DMS153 (cell line): ENCODE data around the gene UMODL1.

Experiments
- DNase-seq: peaks from one replicate; lab custom pipeline; 2025; lab: John Stamatoyannopoulos, UW

The UMODL1 gene

DNA sequence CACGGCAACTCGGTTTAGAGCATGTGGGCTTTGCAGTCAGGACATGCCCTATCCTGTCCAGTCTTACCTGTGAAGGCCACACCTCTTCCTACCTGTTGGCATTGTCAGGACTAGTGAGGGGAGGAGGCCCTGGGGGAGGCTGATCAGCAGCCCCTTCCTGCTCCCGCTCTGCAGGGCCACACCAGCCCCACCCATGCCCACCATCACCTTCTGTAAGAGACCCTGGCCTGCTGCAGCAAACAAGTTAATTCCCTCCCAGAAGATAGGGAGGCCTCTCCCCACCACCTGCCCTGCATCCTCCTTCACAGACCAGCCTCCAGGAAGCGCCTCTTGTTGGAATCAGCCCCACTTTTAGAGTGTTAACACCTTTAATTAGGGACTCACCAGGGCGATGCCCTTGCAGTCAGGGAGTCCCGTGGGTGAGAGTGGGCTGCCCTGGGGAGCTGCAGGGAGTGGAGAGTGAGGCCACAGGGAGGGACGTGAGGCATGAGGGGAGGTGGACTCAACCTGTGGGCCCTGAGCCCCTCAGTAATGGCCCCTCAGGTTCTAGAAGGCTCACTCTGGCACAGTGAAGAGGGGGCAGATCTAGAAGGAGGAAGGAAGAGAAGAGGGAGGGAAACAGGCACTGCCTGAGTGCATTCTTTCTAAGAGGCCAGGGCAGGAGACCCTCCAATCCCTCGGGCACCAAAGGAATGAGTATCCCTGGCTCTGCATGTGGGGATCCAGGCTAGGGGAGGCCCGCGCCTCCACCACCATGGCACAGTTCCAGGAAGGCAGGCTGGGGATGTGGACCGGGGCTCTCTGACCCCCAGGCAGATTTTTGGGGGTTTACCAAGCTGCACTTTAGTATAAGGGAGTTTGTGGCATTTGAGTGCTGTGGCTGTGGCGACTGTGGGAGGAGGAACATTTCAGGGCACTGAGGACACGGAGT, 8.2 kb downstream of the UMODL1 start:
- peak; percentile 16 for DNase-seq

DNA sequence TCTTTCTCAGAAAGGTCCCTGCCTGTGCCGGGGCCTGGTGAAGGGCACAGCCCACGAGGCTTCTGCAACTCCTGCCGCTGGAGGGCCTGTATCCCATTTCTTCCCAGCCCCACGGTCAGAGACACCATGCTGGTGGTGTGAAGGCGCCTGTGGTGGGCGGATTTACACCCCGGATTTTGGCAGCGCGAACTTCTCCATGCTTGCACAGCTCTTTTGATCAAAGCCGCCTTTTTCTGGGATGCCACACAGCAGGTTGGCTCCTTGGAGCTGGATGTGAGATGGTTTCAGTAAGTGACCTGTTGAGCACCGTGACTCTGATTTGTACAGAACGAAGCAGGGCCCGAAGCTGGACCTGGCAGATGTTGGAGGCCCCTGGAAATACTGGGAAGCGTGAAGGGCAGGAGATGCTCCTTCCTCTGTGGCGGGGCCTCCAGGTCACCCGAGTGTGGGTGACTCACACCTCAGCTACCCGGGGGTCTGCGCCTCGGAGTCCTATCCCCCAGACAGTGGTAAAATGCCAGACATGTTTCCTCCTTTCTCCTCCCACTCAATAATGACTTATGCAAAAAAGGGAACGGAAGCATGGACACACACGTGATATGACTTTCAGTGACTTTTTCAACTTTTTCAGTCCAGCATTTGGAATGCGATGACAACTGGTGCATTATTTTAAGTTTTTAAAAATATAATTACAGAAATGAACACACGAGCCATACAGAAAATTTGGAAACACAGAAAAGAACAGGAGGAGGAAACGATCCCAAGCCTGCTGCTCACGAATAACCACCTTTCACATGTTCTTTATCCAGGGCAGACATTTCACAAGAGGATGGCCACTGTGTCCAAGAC, 9.0 kb downstream of the UMODL1 start:
- DNase-seq: no peak

DNA sequence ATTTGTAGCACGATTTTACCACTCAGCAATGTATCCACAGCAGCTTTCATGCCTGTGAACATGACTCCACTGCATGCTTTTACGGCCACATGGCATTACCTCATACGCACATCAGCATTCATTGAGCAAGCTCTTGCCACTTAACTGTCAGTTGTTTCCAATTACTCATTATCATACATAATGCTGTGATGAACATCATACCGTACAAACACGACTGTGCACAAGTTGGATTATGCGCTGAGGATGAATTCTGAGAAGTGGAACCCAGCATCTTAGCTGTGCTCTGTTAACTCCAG, 9.6 kb downstream of the UMODL1 start:
- DNase-seq: no peak

DNA sequence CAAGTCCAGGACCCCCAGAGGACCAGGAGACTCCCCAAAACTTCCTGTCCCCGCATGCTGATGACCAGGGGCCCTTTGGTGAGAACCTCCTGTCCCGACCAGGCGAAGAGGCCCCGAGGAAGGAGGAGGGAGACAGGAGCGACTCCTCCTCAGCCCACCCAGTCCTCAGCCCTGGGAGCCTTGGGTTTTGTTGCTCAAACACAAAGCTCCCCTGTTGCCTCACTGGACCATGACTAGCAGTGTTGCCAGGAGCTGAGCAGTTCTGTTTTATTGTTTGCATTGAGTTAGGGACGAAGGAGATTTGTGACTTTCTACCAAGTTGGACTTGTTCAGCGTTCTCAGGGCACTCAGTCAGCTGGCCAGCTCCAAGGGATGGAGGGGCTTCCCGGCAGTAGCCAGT, 10.0 kb downstream of the UMODL1 start:
- DNase-seq: no peak

DNA sequence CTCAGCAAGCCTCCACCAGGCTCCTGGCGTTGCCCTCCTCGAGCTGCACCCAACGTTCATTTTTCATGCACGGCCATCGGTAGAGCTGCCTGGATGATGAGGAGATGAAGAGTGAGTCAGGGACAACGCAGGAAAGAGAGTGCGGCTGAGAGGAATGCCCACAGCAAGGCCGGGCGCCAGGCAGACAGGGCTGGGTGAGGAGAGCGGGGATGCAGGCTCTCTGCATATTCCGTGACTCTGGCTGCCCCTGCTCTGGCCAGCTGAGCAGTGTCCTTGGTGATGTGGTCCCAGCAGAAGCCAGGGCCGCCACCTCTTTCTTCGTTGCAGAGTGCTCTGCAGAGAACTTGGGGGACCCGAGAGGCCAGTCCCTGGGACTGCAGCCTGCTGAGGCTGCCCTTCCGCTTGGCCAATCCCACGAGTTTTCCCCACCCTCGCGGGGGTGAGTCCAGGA, 10.8 kb downstream of the UMODL1 start:
- DNase-seq: no peak

DNA sequence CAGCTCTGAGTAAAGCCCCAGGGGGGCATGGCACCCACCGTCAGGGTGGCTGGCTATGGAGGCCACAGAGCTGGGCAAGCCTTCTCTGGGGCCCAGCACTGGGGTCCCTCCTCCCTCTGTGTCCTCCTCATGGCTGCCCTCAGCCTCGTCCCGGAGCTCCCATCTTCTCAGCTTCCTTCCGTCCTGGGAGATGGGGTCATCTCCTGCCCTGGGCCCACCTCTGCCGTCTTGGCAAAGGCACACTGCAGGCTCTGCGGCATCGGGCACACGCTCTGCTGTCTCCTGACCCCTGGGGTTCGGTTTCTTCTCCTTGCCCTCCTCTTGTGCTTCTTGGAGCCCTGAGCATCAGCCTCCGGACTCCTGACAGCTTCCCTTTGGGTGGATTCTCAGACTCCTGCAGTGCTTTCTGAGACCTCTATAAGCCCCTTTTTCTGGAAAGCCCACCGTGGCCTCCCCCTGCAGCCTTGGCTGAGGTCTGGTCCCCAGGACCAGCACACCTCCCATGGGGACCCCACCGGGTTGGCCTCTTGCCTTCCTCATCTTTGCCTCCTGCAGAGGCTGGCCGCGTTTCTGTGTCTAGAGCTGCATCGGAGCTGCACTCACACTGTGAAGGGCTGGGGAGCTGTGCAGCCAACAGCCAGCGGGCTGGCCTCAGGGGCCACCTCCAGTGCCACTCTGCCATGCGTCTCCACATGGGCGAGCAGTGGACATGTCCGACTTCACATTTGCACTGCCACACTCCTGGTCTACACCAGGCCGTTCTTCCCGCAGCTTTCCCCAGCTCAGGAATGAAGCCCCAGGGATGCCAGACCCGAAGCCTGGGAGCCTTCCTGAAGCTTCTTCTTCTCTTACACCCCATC, 11.6 kb downstream of the UMODL1 start:
- no peak for DNase-seq

DNA sequence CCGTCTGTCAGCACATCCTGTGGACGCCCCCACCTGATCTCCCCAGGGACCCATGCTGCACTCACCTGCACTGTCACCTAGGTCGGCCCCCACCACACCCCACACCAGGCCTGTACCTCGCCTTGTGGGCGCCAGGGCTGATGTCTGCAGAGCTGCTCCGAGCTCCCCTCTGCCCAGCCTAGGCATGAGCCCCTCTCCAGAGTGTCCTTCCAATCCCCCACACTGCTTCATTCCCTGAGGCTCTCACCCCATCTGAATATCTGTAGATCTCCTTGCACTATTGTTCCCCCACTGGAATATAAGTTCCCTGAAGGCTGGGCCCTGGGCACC, 12.2 kb downstream of the UMODL1 start:
- DNase-seq: no peak

DNA sequence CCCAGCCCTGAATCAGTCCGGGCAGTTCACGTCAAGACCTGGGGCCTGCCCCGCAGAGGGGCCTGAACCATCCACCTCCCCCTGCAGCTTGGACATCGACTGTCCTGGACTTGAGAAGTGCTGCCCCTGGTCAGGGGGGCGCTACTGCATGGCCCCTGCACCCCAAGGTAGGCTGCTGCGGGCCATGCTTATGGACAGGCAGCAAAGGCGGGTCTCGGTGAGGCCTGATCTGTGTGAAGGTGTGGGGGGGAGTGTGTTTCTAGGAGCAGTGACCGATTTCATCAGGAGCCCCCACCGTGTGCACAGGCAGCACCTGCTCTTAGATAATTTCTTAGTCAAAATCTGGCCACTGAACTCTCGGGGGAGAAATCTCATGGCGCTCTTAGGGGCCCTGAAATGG, 13.0 kb downstream of the UMODL1 start:
- no peak for DNase-seq

DNA sequence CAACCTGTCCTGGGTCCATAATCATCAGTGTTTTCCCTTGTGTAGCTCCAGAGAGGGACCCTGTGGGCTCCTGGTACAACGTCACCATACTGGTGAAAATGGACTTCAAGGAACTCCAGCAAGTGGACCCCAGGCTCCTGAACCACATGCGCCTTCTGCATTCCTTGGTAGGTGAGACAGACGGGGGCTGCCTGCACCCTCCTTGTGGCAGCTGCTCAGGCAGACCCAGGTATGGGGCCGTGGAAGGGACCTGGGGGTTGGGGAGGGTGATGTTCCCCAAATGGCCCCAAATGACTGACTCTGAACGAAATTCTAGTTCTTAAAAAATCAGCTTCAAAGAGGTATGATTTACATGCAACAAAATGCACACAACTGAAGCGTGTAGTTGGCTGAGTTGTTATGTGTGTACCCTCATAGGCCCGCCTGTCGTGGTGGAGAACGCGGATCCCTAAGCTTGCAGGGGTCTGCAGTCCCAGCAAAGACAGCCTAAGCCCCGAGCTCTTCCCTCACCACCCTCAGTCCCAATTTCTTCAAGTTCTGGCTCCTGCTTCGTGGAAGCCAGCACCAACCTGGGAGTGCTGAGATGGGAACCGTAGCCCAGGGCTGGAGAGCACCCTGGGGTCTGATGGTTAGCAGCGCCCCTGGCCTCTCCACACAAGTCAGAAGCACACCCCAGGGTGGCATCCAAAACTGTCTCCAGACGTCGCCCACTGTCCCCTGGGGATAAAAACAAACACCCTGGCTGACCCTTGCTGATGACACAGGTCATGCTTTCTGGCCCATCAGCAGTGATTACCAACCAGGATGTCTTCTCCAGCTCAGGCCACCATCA, 14.3 kb downstream of the UMODL1 start:
- no peak for DNase-seq

DNA sequence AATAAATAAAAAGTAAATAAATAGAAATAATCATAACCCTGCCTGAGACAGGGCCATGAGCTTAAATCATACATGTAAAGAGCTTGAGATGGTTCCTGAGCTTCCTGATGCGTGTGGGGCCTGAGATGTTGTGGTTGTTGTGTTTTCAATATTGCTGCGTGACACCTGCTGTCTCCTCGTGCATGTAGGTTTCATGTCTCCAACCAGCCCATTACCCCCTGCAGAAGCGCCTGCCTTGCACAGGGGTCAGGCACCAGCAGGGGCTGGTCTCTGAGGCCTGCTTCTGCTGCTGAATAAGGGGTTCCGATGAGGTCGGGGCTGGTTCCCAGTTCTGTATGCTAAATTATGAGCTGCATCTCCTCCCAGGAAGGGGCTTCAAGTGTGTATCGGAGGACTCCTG, 15.9 kb downstream of the UMODL1 start:
- DNase-seq: no peak

DNA sequence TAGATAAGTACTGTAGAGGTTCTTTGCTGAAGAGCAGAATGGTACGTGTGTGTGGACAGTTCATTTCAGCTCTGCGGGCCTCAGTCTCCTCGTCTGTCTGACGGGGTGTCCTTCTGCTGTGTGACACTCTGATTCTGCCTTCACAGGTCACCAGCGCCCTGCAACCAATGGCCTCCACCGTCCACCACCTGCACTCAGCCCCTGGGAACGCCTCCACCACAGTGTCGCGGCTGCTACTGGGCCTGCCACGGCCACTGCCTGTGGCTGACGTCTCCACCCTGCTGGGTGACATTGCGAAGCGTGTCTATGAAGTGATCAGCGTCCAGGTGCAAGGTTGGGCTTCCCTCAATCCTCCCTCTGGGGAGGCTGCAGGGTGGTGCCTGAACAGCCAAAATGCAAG, 17.0 kb downstream of the UMODL1 start:
- no peak for DNase-seq

DNA sequence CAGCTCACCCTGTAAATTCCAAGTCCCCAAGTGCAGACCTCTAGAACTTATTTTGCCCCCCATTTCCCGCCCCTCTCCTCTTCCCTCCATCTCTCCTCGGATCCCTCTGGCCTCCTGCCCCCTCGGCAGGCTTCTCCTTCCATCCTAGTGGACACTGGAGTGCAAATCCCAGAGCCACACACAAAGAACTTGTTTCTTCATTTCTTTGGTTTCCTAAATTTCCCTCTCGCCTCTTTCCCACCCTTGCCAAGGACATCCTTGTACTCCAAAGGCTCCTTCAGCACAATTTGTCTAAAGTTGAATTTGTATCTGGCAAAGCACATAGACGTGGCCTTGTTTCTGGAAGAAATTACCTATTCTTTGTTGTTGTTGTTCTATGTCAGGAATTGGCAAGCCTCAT, 17.5 kb downstream of the UMODL1 start:
- no peak for DNase-seq

DNA sequence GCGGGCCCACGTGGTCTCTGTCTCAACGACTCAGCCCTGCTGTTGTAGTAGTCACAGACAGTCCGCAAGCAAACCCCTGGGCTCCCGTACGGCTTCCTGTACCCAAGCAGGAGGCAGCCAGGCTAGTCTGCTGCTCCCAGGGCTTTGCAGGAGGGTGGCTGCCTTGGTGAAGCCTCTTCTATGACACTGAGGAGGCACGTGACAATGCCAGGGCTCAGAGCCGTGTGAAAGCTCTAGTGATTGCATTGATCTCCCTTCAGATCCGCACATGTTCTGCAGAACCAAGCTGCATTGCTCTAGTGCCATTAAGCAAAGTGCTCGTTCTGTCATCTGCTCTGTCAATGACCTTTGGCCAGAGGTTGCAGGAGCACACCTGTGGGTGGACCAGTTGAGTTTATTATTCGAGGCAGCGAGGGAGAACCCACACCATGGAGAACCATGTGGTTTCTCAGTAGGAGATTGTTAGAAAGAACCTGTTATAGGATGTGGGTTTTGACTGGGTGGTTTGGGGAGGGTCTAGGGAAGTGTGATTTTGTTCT, 18.0 kb downstream of the UMODL1 start:
- no peak for DNase-seq

DNA sequence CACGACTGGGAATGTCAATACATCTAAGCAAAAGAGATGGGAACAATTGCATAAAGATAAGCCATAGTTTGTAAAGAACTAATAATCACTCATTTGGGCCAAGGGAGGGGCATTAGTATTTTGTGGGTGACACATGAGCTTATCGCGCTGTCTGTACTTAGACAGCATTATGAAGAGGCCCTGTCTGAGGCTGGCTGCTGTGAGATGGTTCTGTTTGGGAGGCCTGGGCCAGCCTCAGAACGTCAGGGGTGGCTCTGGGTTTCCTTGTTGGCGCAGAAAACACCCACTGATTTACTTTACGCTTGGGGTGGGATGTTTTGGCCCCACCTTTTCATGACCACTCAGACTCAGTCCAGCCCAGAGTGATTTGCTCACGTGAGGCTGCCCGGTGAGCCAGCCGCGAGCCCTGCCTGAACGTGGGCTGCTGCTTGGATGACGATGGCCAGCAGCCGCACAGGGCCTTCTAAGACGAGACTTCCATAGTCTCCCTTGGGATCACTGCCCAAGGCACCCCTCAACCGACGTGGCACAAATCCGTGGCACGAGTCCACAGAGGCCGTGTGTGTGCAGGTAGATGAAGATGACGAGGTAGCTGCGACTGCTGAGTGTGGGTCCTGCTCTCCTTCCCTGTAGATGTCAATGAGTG, 18.7 kb downstream of the UMODL1 start:
- no peak for DNase-seq

DNA sequence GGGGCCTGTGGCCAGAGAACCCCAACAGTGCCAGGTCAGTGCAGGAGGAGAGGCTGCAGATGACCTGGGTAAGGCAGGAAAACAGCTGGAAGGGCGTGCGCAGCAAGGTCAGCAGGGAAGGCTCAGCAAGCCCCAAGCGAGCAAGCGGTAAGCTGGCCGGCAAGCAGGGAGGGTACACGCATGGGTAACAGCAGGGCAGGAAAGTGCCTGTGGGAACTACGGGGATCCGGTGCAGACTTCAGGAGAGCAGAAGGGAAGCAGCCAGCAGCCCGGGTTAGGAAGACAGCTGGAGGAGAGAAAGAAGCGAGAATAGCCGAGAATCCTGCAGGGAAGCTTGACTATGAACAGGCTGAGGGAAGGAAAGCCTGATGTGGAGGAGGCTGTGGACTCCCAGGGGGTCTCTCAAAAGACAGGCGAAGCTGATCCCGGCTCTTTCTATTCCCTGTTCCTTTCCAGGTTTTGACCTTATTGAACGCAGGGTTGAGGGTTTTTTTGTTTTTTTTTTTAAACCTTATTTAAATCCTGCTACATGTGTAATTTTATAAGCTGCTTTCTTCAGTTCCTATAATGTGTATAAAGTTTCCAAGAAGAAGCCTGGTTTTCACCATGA, 20.9 kb downstream of the UMODL1 start:
- no peak for DNase-seq

DNA sequence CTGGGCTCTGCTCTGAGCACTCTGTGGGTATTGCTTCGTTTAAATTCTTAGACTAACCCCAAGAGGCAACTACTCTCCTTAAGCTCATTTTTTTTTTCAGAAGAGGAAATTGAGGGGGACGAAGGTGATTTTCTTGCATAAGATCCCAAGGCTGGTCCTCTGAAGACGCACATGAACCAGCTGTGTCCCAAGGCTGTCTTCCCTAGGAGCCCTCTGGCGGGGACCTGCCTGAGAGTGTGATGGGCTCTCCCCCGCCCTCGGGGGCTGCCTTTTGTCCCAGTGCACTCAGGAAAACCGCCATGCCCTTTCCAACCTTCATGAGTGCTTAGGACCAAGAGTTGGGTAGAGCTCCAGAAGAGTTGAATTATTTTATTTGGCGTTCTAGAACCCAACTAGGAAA, 21.7 kb downstream of the UMODL1 start:
- DNase-seq: no peak

DNA sequence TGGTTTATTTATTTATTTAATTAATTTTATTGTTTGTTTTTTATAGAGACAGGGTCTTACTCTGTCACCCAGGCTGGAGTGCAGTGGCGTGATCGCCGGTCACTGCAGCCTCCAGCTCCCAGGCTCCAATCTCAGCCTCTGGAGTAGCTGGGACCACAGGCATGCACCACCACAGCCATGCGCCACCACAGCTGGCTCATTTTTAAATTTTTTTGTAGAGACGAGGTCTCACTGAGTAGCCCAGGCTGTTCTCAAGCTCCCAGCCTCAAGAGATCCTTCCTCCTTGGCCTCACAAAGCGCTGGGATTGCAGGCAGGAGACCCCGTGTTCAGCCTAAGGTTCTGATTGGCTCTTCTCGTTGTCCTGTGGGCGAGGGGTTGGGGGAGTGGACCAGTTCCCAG, 22.1 kb downstream of the UMODL1 start:
- no peak for DNase-seq

DNA sequence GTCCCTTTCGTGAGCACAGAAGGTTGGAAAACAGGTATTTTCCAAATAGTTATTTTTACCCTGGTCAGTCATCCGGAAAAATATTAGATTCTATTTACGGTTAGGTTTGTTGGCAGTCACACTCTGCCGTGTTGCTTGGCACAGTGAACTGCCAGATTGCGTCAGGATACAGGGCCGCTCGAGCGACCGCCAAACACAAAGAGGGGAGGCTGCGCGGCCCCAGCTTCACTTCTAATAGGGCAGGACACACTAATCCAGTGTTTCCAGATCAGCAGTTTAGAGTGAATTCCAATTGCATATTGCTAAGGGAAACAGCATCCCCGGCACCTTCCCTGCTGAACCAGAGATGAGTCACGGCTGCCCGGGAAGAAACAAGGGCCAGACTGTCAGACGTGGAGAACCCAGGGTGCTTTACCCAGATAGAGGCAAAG, 22.9 kb downstream of the UMODL1 start:
- DNase-seq: no peak

DNA sequence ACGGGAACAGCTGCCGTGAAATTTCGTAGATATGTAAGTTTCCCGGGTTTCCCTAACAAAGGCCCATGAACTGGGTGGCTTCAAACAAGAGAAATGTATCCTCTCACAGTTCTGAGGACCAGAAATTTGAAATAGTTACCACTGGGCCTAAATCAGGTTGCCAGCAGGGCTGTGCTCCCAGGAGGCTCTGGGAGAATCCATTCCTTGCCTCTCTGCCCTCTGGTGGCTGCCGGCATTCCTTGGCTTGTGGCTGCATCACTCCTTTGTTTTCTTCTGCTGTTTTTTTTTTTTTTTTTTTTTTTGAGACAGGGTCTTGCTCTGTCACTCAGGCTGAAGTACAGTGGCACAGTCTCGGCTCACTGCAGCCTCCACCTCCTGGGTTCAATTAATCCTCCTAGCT, 23.7 kb downstream of the UMODL1 start:
- DNase-seq: no peak

DNA sequence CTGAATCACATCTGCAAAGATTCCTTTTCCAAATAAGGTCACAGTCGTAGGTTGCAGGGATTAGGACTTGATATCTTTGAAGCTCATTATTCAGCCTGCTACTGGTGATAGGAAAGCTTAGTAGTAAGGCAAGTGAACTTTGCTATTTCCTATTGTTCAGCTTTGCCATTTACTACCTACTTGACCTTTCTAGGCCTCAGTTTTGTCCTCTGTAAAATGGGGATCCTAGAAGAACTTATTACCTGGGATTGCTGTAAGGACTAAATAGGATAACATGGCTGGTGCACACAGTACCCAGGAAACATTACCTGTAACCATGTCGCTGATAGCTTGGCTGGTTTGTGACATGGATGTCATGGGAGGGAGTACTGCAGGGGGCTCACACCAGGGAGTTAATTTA, 24.5 kb downstream of the UMODL1 start:
- no peak for DNase-seq
